ENCODE results near the gene PHKA1. TPM values are rescaled to one million over a fixed set of nuclear protein-coding genes. Genes with fewer than 3 reads are reported as not detected.

The PHKA1 gene
- total RNA-seq, 3 donors from 2014 or later, result 4.5 to 11.9 (median 9.8) TPM

GRCh38 chrX:72716766-72717165 lies 2.7 kb upstream of the PHKA1 start:
- Histone ChIP-seq H3K4me3 (no peak overlapping the region), H3K27me3 (peaks cover 0 to 17% of the 10 kb centered on the region in 2 donors), H3K27ac (no peak overlapping the region), H3K9me3 (no peaks in the 10 kb centered on the region), H3K4me1 (no peaks in the 10 kb centered on the region), H3K36me3 (no peaks in the 10 kb centered on the region)
- DNase-seq (ENCODE audit: low spot score in 2 of 2), result no peak
- TF ChIP-seq POLR2AphosphoS5 (IDR thresholded peaks at IDR 0.05) (no peak), CTCF (IDR thresholded peaks at IDR 0.05) (no peak), POLR2A (IDR thresholded peaks at IDR 0.05) (no peak)
- intact Hi-C loops (cut with DNase I; ENCODE audit: low total_unique reads), result no loop called here

GRCh38 chrX:72715546-72715945 lies 1.4 kb upstream of the PHKA1 start:
- no peaks in the 10 kb centered on the region for H3K4me1 ChIP-seq
- H3K27ac ChIP-seq, result no peak overlapping the region
- no peak for DNase-seq (ENCODE audit: low spot score in 2 of 2)
- H3K4me3 ChIP-seq, result no peak overlapping the region
- no peaks in the 10 kb centered on the region for H3K36me3 ChIP-seq
- H3K9me3 ChIP-seq, result no peaks in the 10 kb centered on the region
- intact Hi-C loops (cut with DNase I; ENCODE audit: low total_unique reads), result no loop called here
- peaks cover 0 to 17% of the 10 kb centered on the region in 2 donors for H3K27me3 ChIP-seq
- TF ChIP-seq POLR2AphosphoS5 (IDR thresholded peaks at IDR 0.05), result no peak
- no peak for TF ChIP-seq POLR2A (IDR thresholded peaks at IDR 0.05)
- no peak for TF ChIP-seq CTCF (IDR thresholded peaks at IDR 0.05)

GRCh38 chrX:72714478-72714916 lies 391 bp upstream of the PHKA1 start:
- Histone ChIP-seq H3K4me1 (no peaks in the 10 kb centered on the region), H3K4me3 (peak overlapping the region; percentile 40 to 66 (median 53)), H3K27me3 (peaks cover 0 to 16% of the 10 kb centered on the region in 2 donors), H3K9me3 (no peaks in the 10 kb centered on the region), H3K36me3 (no peaks in the 10 kb centered on the region), H3K27ac (peak overlapping the region; percentile 77 to 80)
- TF ChIP-seq CTCF (IDR thresholded peaks at IDR 0.05), result no peak
- no peak for TF ChIP-seq POLR2A (IDR thresholded peaks at IDR 0.05)
- no peak for TF ChIP-seq POLR2AphosphoS5 (IDR thresholded peaks at IDR 0.05)
- peak; percentile 28 to 52 for DNase-seq (ENCODE audit: low spot score in 2 of 2)
- intact Hi-C loops (cut with DNase I; ENCODE audit: low total_unique reads), result no loop called here

- no peak for DNase-seq (ENCODE audit: low spot score in 2 of 2)
- Histone ChIP-seq H3K27me3 (peaks cover 0 to 11% of the 10 kb centered on the region in 2 donors), H3K4me1 (no peaks in the 10 kb centered on the region), H3K27ac (peak overlapping the region in 1 of 2 donors; percentile 0), H3K9me3 (no peaks in the 10 kb centered on the region), H3K4me3 (peak overlapping the region; percentile 40 to 66 (median 53)), H3K36me3 (no peaks in the 10 kb centered on the region)
- intact Hi-C loops (cut with DNase I; ENCODE audit: low total_unique reads), result no loop called here
- TF ChIP-seq POLR2A (IDR thresholded peaks at IDR 0.05), result no peak
- no peak for TF ChIP-seq CTCF (IDR thresholded peaks at IDR 0.05)
- TF ChIP-seq POLR2AphosphoS5 (IDR thresholded peaks at IDR 0.05), result no peak
Observed at GRCh38 chrX:72713130-72713529, 976 bp downstream of the PHKA1 start.

GRCh38 chrX:72712094-72712755 lies 1.9 kb downstream of the PHKA1 start:
- no peak for DNase-seq (ENCODE audit: low spot score in 2 of 2)
- intact Hi-C loops (cut with DNase I; ENCODE audit: low total_unique reads), result no loop called here
- H3K9me3 ChIP-seq, result no peaks in the 10 kb centered on the region
- H3K4me3 ChIP-seq, result no peak overlapping the region
- peaks cover 0 to 11% of the 10 kb centered on the region in 2 donors for H3K27me3 ChIP-seq
- H3K4me1 ChIP-seq, result no peaks in the 10 kb centered on the region
- no peaks in the 10 kb centered on the region for H3K36me3 ChIP-seq
- TF ChIP-seq POLR2AphosphoS5 (IDR thresholded peaks at IDR 0.05) (no peak), CTCF (IDR thresholded peaks at IDR 0.05) (no peak), POLR2A (IDR thresholded peaks at IDR 0.05) (no peak)
- peak overlapping the region in 1 of 2 donors; percentile 3 for H3K27ac ChIP-seq

All from breast epithelium (tissue), 4 donors.